Measurements from ENCODE around the gene DMRTC2. TPM values are rescaled to one million over a fixed set of nuclear protein-coding genes. Genes with fewer than 3 reads are reported as not detected.

Gene DMRTC2
- polyA plus RNA-seq, 1 donor (not counting 4 experiments of a cell fraction or from before 2014, with no cell fraction given), result not detected

- H3K36me3 ChIP-seq (ENCODE audit: control insufficient read depth in 2 of 2, extremely low read depth in 1 of 2, insufficient read depth in 2 of 2, low read length in 2 of 2), result no peaks in the 10 kb centered on the region
- H3K4me3 ChIP-seq (ENCODE audit: control insufficient read depth in 2 of 3, extremely low read depth in 1 of 3, insufficient read depth in 2 of 3, low read depth in 1 of 3, low read length in 3 of 3), result no peak overlapping the region
- no peak overlapping the region for H3K4me2 ChIP-seq (ENCODE audit: control insufficient read depth, extremely low read depth, insufficient read depth, low read depth, low read length)
- no peaks in the 10 kb centered on the region for H3K79me2 ChIP-seq (ENCODE audit: control insufficient read depth, insufficient read depth, low read length)
- H3K9me1 ChIP-seq (ENCODE audit: control insufficient read depth, extremely low read depth, insufficient read depth, low read length), result no peaks in the 10 kb centered on the region
- FAIRE-seq, result no peak
- dilution Hi-C loops (cut with MboI; ENCODE audit: extremely low pct_ligation_motif_present, low sequenced_read_pairs), result no loop called here
- no peak for TF ChIP-seq CTCF (optimal IDR thresholded peaks at IDR 0.05 in 1 of 3, IDR thresholded peaks at IDR 0.05 in 1 of 3, conservative IDR thresholded peaks at IDR 0.05 in 1 of 3; ENCODE audit: extremely low read depth in 1 of 3, insufficient read depth in 2 of 3, low read length in 3 of 3)
- no peak for TF ChIP-seq EZH2 (IDR thresholded peaks at IDR 0.05; ENCODE audit: low read length)
- no peaks in the 10 kb centered on the region for H4K20me1 ChIP-seq (ENCODE audit: control insufficient read depth, extremely low read depth, insufficient read depth, low read length)
- H3K27me3 ChIP-seq (ENCODE audit: control insufficient read depth, extremely low read depth, insufficient read depth, low read length), result peaks cover 24% of the 10 kb centered on the region
- no peak for DNase-seq (ENCODE audit: low read depth, low spot score)
- no peak overlapping the region for H3K9ac ChIP-seq (ENCODE audit: control insufficient read depth, extremely low read depth, insufficient read depth, low read length)
- H3K4me1 ChIP-seq (ENCODE audit: control insufficient read depth, extremely low read depth, insufficient read depth, low read length), result no peaks in the 10 kb centered on the region
- no peak overlapping the region for H2AFZ ChIP-seq (ENCODE audit: control insufficient read depth, low read length)
- no peaks in the 10 kb centered on the region for H3K9me3 ChIP-seq (ENCODE audit: control insufficient read depth, low read depth, low read length)
- no peak overlapping the region for H3K27ac ChIP-seq (ENCODE audit: control insufficient read depth, insufficient read depth, low read length)
Observed at GRCh38 chr19:41851456-41851855, 6.6 kb downstream of the DMRTC2 start.

- H3K27me3 ChIP-seq (ENCODE audit: control insufficient read depth, extremely low read depth, insufficient read depth, low read length), result peaks cover 24% of the 10 kb centered on the region
- FAIRE-seq, result no peak
Observed at GRCh38 chr19:41853344-41853743, 8.5 kb downstream of the DMRTC2 start.

More at GRCh38 chr19:41853344-41853743, 8.5 kb downstream of the DMRTC2 start:
- Histone ChIP-seq H3K9me1 (ENCODE audit: control insufficient read depth, extremely low read depth, insufficient read depth, low read length) (no peaks in the 10 kb centered on the region), H3K4me2 (ENCODE audit: control insufficient read depth, extremely low read depth, insufficient read depth, low read depth, low read length) (no peak overlapping the region), H3K79me2 (ENCODE audit: control insufficient read depth, insufficient read depth, low read length) (no peaks in the 10 kb centered on the region), H3K9ac (ENCODE audit: control insufficient read depth, extremely low read depth, insufficient read depth, low read length) (no peak overlapping the region), H3K27ac (ENCODE audit: control insufficient read depth, insufficient read depth, low read length) (no peak overlapping the region), H3K36me3 (ENCODE audit: control insufficient read depth in 2 of 2, extremely low read depth in 1 of 2, insufficient read depth in 2 of 2, low read length in 2 of 2) (no peaks in the 10 kb centered on the region), H4K20me1 (ENCODE audit: control insufficient read depth, extremely low read depth, insufficient read depth, low read length) (no peaks in the 10 kb centered on the region), H2AFZ (ENCODE audit: control insufficient read depth, low read length) (no peak overlapping the region), H3K4me3 (ENCODE audit: control insufficient read depth in 2 of 3, extremely low read depth in 1 of 3, insufficient read depth in 2 of 3, low read depth in 1 of 3, low read length in 3 of 3) (no peak overlapping the region), H3K9me3 (ENCODE audit: control insufficient read depth, low read depth, low read length) (no peaks in the 10 kb centered on the region), H3K4me1 (ENCODE audit: control insufficient read depth, extremely low read depth, insufficient read depth, low read length) (no peaks in the 10 kb centered on the region)
- no peak for DNase-seq (ENCODE audit: low read depth, low spot score)
- dilution Hi-C loops (cut with MboI; ENCODE audit: extremely low pct_ligation_motif_present, low sequenced_read_pairs), result no loop called here
- TF ChIP-seq CTCF (optimal IDR thresholded peaks at IDR 0.05 in 1 of 3, IDR thresholded peaks at IDR 0.05 in 1 of 3, conservative IDR thresholded peaks at IDR 0.05 in 1 of 3; ENCODE audit: extremely low read depth in 1 of 3, insufficient read depth in 2 of 3, low read length in 3 of 3) (no peak), EZH2 (IDR thresholded peaks at IDR 0.05; ENCODE audit: low read length) (no peak)

All from keratinocyte (primary cell).